ENCODE results near the gene B3GNT5.

DNA sequence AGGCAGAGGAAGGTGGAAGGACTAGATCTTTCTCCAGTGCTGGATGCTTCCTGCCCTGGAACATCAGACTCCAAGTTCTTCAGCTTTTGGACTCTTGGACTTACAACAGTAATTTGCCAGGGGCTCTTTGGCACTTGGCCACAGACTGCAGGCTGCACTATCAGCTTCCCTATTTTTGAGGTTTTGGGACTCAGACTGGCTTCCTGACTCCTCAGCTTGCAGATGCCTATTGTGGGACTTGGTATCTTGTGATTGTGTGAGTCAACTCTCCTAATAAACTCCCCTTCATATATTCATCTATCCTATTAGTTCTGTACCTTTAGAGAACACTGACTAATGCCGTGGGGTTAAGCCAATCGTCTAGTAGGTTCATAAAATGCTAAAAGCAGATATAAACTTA, 8.8 kb upstream of the B3GNT5 start:
- TF ChIP-seq NFIC (IDR thresholded peaks at IDR 0.05) = no peak
- TF ChIP-seq EP300 (IDR thresholded peaks at IDR 0.05; ENCODE audit: borderline replicate concordance) = no peak
- TF ChIP-seq, protein P1, sequence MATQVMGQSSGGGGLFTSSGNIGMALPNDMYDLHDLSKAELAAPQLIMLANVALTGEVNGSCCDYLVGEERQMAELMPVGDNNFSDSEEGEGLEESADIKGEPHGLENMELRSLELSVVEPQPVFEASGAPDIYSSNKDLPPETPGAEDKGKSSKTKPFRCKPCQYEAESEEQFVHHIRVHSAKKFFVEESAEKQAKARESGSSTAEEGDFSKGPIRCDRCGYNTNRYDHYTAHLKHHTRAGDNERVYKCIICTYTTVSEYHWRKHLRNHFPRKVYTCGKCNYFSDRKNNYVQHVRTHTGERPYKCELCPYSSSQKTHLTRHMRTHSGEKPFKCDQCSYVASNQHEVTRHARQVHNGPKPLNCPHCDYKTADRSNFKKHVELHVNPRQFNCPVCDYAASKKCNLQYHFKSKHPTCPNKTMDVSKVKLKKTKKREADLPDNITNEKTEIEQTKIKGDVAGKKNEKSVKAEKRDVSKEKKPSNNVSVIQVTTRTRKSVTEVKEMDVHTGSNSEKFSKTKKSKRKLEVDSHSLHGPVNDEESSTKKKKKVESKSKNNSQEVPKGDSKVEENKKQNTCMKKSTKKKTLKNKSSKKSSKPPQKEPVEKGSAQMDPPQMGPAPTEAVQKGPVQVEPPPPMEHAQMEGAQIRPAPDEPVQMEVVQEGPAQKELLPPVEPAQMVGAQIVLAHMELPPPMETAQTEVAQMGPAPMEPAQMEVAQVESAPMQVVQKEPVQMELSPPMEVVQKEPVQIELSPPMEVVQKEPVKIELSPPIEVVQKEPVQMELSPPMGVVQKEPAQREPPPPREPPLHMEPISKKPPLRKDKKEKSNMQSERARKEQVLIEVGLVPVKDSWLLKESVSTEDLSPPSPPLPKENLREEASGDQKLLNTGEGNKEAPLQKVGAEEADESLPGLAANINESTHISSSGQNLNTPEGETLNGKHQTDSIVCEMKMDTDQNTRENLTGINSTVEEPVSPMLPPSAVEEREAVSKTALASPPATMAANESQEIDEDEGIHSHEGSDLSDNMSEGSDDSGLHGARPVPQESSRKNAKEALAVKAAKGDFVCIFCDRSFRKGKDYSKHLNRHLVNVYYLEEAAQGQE (IDR thresholded peaks at IDR 0.05; ENCODE audit: low read depth) = no peak
- TF ChIP-seq RAD21 (IDR thresholded peaks at IDR 0.05; ENCODE audit: low read depth) = no peak
- TF ChIP-seq TCF12 (IDR thresholded peaks at IDR 0.05; ENCODE audit: low read depth) = no peak
- TF ChIP-seq ZBTB7A (IDR thresholded peaks at IDR 0.05; ENCODE audit: low read depth) = no peak
- TF ChIP-seq FOXM1 (IDR thresholded peaks at IDR 0.05; ENCODE audit: borderline replicate concordance, low read depth) = no peak

Data from Ishikawa (cell line).